GM12801 (cell line): ENCODE results near the gene WDR89.

Experiments
- TF ChIP-seq, protein P1 (sequence below): IDR thresholded peaks from one replicate; pipeline ENCODE4 v1.5.1; 2011; ENCODE audit warnings: control low read depth; ENCODE audit not compliant: insufficient read length; ENCODE audit errors: extremely low read depth

The WDR89 gene

DNA sequence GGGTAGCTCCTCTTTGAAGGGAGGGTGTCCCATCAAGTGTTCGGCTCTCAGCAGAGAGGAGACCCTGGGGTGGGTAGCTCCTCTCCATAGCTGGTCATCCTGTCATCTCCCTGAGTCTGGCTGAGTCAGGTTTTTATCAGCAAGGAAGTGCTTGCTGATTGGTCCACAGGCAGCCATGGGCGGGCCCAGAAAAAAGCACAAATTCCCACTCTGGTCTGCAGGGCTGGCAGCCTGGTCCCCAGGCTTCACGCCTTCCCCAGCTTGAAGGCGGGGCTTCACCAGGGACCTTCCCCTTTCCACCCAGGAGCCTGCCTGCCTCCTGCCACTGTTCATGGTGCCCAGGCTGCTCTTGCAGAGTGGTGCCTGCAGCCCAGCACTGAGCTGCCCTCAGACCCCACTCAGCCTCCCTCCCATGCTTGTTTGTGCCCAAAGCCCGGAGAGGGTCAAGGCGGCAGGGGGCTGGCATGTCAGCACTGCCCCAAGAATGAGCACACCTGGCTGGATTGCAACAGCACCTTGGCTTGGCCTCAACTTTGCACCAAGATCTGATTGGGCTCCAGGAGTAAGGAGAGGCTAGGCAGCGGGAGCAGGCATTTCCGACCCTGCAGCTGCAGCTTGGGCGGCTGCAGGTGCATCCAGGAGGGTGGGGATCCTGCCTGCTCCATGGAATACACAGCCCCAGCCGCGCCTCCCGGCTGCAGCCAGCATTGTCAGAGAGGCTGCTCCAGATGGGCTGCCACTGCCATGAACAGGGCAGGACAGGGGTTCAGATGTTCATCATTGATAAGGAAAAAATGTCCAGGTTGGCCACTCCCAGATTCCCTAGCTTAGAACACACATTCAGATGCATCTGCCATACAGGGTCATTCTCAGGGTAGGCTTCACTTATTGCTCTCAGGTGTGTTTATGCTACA, 22.0 kb upstream of the WDR89 start:
- TF ChIP-seq, protein P1, sequence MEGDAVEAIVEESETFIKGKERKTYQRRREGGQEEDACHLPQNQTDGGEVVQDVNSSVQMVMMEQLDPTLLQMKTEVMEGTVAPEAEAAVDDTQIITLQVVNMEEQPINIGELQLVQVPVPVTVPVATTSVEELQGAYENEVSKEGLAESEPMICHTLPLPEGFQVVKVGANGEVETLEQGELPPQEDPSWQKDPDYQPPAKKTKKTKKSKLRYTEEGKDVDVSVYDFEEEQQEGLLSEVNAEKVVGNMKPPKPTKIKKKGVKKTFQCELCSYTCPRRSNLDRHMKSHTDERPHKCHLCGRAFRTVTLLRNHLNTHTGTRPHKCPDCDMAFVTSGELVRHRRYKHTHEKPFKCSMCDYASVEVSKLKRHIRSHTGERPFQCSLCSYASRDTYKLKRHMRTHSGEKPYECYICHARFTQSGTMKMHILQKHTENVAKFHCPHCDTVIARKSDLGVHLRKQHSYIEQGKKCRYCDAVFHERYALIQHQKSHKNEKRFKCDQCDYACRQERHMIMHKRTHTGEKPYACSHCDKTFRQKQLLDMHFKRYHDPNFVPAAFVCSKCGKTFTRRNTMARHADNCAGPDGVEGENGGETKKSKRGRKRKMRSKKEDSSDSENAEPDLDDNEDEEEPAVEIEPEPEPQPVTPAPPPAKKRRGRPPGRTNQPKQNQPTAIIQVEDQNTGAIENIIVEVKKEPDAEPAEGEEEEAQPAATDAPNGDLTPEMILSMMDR = no peak

DNA sequence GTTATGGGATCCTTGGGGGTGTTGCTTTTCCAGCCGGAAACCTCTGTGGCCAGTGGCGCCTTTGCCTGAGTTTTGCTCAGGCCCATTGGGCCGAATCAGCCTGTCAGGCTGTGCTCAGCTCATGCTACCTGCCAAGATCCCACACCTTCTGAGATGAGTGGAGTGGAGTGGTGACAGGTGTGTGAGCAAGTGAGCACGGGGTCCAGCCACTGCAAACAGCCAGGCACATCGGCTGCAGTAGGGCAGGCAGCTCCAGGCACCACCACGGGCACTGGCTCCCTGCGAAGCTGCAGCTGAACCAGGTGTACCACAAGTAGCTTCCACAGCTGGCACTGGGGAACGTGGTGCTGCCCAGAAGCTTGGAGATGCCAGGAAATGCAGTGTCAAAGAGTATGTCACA, 21.1 kb upstream of the WDR89 start:
- TF ChIP-seq, protein P1 = no peak

DNA sequence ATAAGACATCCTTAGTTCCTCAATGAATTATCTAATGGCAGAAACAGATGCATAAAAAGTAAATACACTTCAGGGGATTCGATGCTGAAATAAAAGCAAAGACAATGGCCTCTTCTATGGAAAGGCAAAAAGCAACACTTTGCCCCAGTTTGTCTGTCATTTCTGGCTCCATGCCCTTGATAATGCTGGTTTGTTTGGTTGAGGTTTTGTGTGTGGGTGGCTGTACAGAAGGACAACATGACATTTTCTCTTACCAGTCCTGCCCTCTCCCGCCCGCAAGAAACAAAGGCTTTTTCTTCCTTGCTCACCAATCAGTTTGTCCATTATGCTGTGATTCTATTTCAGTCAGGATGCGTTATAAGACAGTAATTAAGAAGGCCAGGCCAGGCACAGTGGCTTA, 18.1 kb upstream of the WDR89 start:
- TF ChIP-seq, protein P1 = no peak

DNA sequence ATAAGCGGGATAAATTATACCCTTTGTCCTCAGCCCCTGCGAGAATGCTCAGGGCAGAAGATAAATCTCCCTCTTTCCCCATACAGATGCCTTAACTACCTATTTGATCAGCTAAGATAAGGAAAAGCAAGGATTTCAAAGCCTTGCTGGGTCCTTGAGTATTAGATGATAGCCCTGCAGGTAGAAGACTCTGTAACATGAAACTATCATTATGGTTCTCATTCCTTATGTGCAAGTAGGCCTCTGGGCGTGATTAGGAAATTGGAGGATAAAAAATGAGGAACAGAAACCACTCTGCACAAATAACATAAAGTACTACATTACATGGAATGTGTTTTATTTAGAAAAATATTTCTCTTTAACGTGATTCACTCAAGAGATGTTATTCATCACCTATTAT, 14.5 kb upstream of the WDR89 start:
- TF ChIP-seq, protein P1 = no peak

DNA sequence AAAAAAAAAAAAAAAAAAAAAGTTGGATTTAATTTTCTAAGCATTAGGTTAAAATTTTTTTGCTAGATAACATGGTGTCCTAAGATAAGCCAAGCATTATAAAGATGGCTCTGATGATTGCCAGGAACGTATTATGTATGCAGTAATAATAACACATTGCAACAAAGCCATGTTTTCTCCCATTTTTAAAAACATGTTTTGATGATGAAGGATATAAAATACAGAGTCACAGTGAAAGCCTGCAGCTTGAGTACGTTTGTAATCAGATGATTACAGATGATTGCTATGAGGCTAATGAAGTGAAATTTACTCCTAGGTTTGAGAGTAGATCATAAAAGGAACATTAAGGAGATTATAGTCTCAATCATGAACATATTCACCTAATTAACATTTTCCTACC, 13.3 kb upstream of the WDR89 start:
- TF ChIP-seq, protein P1 = no peak

DNA sequence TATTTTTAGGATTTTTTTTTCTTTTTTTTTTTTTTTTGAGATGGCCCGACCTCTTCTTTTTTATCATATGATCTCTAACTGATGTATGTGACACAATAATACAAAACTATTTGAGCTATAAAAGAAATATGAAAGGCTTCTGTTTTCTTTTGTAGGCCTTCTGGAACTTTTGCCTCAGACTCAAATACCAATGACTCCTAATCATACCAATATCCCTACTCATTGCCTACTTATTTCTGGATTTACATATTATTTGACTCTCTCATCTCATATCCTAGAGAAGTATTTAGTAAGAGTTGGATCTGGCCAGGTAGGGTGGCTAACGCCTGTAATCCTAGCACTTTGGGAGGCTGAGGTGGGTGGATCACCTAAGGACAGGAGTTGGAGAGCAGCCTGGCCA, 12.7 kb upstream of the WDR89 start:
- TF ChIP-seq, protein P1 = no peak

DNA sequence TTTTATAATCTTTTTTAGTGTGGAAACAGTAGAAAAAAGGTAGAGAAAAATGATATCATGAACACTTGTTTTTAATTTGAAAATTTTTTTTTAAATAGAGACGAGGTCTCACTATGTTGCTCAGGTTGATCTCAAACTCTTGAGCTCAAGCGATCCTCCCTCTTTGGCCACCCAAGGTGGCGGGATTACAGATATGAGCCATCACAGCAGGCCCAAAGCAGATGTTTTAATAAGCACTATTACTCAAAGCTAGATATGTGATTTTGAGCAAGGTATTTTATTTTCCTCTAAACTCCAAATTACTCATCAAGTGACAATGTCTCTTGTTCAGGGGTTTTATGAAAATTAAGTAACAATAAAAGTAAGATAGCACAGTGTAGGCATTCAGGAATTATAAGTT, 10.7 kb upstream of the WDR89 start:
- TF ChIP-seq, protein P1 = no peak
